ENCODE data around the gene ZFAND2B. TPM values are rescaled to one million over a fixed set of nuclear protein-coding genes. Genes with fewer than 3 reads are reported as not detected.

The ZFAND2B gene
- total and polyA plus RNA-seq, 2 donors (not counting 1 experiment from before 2014, with no cell fraction given) = 55.2 to 115 TPM

DNA sequence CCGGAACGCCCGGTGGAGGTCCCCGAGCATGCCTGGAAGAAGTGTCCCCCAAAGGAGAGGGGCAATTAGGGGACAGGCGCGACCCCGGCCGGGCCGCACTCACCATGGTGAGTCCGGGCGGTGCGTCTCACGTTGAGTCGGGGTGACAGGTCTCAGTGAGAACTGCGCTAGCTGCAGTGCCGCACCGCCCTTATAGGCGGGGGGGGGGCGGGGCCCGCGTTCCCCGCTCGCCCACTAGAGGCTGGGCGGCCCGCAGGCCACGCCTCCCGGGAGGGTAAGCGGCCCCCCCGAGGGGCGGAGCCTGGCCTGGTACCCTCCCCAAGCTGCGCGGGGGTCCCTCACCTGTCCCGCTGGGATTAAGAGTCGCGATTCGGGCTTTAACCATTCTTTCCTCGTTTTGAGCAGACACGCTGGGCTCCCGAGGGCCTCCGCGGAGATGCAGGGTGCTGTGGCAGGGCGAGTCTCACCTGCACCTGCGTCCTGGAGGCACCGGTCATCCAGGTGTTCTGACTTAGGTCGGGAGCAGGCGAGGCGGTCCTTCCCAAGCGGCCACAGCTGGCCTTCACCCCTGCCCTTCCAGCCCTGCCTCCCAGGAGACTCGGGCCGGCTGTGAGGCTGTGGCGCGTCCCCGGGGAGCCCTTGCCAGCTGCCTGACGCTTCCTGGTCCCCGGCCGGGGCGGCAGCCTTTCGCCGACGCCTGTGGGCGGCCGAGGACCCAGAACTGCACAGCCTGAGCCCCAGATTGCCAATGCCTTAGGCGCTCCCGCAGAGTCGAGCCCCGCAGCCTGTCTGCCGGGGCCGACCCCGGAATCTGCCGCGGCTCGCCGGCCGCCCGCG lies 47.4 kb downstream of the ZFAND2B start, which contains the start of gene TUBA4A:
Gene TUBA4A (minus strand): TSS at position 166 of the 837 bp plus-strand sequence. CDS start 60 bp downstream, at position 106.
- Histone ChIP-seq H3K27me3 (replicated peaks in 1 of 4; ENCODE audit: control extremely low read depth in 1 of 4, control insufficient read depth in 3 of 4, insufficient read depth in 4 of 4, low read length in 3 of 4) (no peaks in the 10 kb centered on the region), H4K20me1 (ENCODE audit: control insufficient read depth, insufficient read depth, low read length, poor library complexity, severe bottlenecking) (peaks cover 22% of the 10 kb centered on the region), H3K79me2 (ENCODE audit: control insufficient read depth, insufficient read depth, low read length) (peaks cover 40% of the 10 kb centered on the region), H3K4me1 (ENCODE audit: control insufficient read depth in 2 of 2, insufficient read depth in 2 of 2, low read length in 2 of 2) (peaks cover 34 to 44% of the 10 kb centered on the region in 2 donors), H3K4me3 (ENCODE audit: control extremely low read depth in 1 of 5, extremely low read depth in 1 of 5, insufficient read depth in 1 of 5, low read depth in 2 of 5, low read length in 4 of 5) (peak within 1 kb of the TSS; percentile 83 to 97 (median 90)), H2AFZ (ENCODE audit: insufficient read depth, low read depth, low read length, poor library complexity, severe bottlenecking) (peak within 1 kb of the TSS; percentile 93), H3K9ac (ENCODE audit: low read length) (peak within 1 kb of the TSS; percentile 90), H3K4me2 (replicated peaks; ENCODE audit: low read depth, low read length, poor library complexity, severe bottlenecking) (peak within 1 kb of the TSS; percentile 100), H3K9me3 (ENCODE audit: control extremely low read depth in 1 of 3, control insufficient read depth in 2 of 3, insufficient read depth in 1 of 3, low read length in 2 of 3) (no peaks in the 10 kb centered on the region), H3K36me3 (replicated peaks in 1 of 2; ENCODE audit: control extremely low read depth in 1 of 2, control insufficient read depth in 1 of 2, extremely low read depth in 1 of 2, insufficient read depth in 2 of 2, low read length in 1 of 2) (peaks cover 2 to 23% of the 10 kb centered on the region in 2 experiments), H3K27ac (ENCODE audit: low read length in 2 of 2) (peak within 1 kb of the TSS; percentile 93 to 94)
- H3K27ac Mint-ChIP-seq = peak within 1 kb of the TSS; percentile 96
- H3K27me3 Mint-ChIP-seq = no peaks in the 10 kb centered on the region
- TF ChIP-seq, protein P1, sequence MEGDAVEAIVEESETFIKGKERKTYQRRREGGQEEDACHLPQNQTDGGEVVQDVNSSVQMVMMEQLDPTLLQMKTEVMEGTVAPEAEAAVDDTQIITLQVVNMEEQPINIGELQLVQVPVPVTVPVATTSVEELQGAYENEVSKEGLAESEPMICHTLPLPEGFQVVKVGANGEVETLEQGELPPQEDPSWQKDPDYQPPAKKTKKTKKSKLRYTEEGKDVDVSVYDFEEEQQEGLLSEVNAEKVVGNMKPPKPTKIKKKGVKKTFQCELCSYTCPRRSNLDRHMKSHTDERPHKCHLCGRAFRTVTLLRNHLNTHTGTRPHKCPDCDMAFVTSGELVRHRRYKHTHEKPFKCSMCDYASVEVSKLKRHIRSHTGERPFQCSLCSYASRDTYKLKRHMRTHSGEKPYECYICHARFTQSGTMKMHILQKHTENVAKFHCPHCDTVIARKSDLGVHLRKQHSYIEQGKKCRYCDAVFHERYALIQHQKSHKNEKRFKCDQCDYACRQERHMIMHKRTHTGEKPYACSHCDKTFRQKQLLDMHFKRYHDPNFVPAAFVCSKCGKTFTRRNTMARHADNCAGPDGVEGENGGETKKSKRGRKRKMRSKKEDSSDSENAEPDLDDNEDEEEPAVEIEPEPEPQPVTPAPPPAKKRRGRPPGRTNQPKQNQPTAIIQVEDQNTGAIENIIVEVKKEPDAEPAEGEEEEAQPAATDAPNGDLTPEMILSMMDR (IDR thresholded peaks at IDR 0.05) = no peak
- TF ChIP-seq EZH2 (IDR thresholded peaks at IDR 0.05; ENCODE audit: borderline replicate concordance, insufficient read depth, low read depth, low read length, poor library complexity, severe bottlenecking) = no peak
- H3K4me1 Mint-ChIP-seq = peaks cover 49% of the 10 kb centered on the region
- ATAC-seq (ENCODE audit: low read depth) (peak; percentile 72), DNase-seq (peak; percentile 93)
- H3K9me3 Mint-ChIP-seq (ENCODE audit: insufficient read depth) = no peaks in the 10 kb centered on the region
- intact Hi-C loops (cut with micrococcal nuclease) = loop anchor here (1.0 to 5.0 kb wide), 9 partner anchors 9 to 1037 kb away; partner anchors contain the start of genes ANKZF1, ARPC2, ATG9A and DNAJB2
- H3K4me3 Mint-ChIP-seq = peak within 1 kb of the TSS; percentile 87
- 0% methylated on average over 75 of the region's 76 CpGs for WGBS (ENCODE audit: insufficient coverage)
- ChIA-PET CTCF (interaction anchor here (0.8 to 7.6 kb wide), 23 partner anchors 9 to 196 kb away, joined by 3 to 97 read pairs (median 5); partner anchors contain the start of genes ANKZF1, ATG9A, CNPPD1 and DNAJB2), POLR2A (interaction anchor here (0.5 to 4.2 kb wide), 19 partner anchors 9 to 1035 kb away, joined by 3 to 106 read pairs (median 5); partner anchors contain the start of genes ABCB6, ANKZF1, ATG9A and CNPPD1)

All from B cell (primary cell).